ENCODE data around the gene UQCR10.

GRCh38 chr22:29765905-29766631, 1.1 kb upstream of the UQCR10 start:
- no peak for TF ChIP-seq CTCF (conservative IDR thresholded peaks at IDR 0.05; ENCODE audit: low read depth, low read length)
- TF ChIP-seq USF2 (IDR thresholded peaks at IDR 0.05; ENCODE audit: low read depth, low read length): no peak
- no peak for TF ChIP-seq SMC3 (IDR thresholded peaks at IDR 0.05; ENCODE audit: low read depth, low read length)
- no peak for TF ChIP-seq POLR2A (IDR thresholded peaks at IDR 0.05; ENCODE audit: low read depth, low read length)
- TF ChIP-seq CEBPB (IDR thresholded peaks at IDR 0.05; ENCODE audit: low read depth, low read length): no peak
- no peak for TF ChIP-seq MXI1 (IDR thresholded peaks at IDR 0.05; ENCODE audit: borderline replicate concordance, low read depth, low read length)
